LNCaP clone FGC (cell line): ENCODE data around the gene ARID3C.

Experiments
- DNase-seq: peaks from one replicate; pipeline ENCODE4 v3.0.0-alpha.2; 2011; ENCODE audit warnings: low read depth
- H3K4me3 ChIP-seq: 2 replicates; pipeline ENCODE4 v1.5.1; 2011; ENCODE audit warnings: mild to moderate bottlenecking, low read depth, low read length, control low read depth
- CTCF ChIP-seq: IDR thresholded peaks from 2 replicates; pipeline ENCODE4 v1.5.1; 2012; ENCODE audit warnings: mild to moderate bottlenecking; ENCODE audit not compliant: control insufficient read depth, insufficient read depth; ENCODE audit errors: extremely low read depth

Gene ARID3C

DNA sequence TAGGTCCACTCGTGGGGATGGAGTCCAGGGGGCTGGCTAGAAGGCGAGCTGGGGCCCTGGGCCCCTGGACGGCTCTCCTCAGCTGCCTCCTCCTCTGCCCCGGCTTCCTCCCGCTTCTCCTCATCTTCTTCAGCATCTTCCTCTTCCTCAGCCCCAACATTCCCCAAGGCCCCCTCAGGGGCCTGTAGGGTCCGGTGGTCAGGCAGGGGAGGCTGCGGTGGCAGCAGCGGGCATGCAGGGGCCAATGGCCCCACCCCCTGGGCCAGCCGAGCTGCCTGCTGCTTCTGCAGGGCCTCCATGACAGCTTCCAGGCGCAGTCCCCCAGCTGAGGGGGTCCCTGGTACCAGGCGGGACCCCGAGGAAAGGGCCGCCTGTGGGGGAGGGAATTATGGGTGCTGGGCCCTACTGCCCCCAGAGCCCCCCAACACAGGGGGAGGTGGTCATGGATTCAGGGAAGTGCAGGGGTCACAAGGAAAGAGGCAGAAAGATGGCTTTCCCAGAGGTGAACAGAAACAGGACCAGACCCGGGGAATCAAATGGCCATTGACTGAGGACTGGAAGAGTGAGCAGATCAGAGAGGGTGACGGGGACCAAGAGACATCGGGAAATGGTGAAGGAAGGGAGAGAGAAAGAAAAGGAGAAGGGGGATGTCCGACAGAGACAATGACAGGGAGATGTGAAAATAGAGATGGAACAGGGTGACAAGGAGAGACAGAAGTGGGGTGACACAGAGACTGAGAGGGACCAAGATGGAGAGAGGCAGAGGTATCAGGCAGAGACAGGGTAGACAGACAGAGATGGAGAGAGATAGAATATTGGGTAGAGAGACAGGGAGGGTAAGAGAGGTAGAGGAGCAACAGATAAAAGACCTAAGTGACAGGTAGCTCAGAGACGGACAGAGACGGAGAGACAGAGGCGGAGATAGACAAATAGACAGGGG is 880 bp downstream of the ARID3C start:
- peak overlapping the region; percentile 38 for H3K4me3 ChIP-seq
- DNase-seq: no peak
- no peak for TF ChIP-seq CTCF

- no peak overlapping the region for H3K4me3 ChIP-seq
- no peak for TF ChIP-seq CTCF
- no peak for DNase-seq
Observed at GRCh38 chr9:34625186-34625486, 3.7 kb downstream of the ARID3C start.

DNA sequence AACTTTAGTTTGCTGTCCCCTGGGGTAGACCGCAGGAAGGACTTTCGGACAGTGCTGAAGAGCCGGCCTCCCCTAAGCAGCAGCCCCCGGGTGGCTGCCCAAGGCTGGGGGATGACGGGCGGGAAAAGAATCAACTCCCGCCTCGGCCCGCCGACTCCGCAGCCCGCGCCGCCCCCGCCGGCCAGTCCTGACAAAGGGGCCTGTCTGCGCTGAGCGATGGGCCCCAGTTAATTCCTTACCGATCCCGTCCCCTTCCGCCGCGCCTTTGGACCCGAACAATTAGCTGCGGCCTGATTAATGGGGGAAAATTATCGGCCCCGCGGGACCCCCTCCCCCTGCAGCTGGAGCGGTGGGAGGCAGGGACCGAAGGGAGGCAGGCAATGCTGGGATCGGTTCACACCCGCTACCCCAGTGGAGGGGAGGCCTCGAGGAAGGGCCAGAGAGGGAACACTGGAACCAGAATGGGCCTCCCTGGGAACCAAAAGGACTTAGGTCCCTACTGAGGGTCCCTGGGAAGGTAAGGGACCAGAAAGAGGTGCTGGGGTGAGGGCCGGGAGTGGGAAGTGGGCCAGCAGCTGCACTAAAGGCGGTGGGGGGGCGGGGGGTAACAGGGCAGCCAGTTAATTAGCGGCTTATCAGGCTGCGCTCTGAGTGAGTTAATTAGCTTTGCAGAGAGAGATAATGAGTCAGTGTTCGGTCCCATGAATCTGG is 4.2 kb downstream of the ARID3C start:
- DNase-seq: no peak
- no peak for TF ChIP-seq CTCF
- no peak overlapping the region for H3K4me3 ChIP-seq

GRCh38 chr9:34623374-34624235 is 5.3 kb downstream of the ARID3C start:
- no peak for DNase-seq
- no peak for TF ChIP-seq CTCF
- no peak overlapping the region for H3K4me3 ChIP-seq

GRCh38 chr9:34620061-34620994 is 8.5 kb downstream of the ARID3C start, which contains the start of gene DCTN3:
Gene DCTN3 (minus strand): TSS chr9:34620495. CDS start chr9:34620464, 31 bp downstream.
- peak within 1 kb of the TSS; percentile 100 for H3K4me3 ChIP-seq
- DNase-seq: peak; percentile 86
- TF ChIP-seq CTCF: no peak

DNA sequence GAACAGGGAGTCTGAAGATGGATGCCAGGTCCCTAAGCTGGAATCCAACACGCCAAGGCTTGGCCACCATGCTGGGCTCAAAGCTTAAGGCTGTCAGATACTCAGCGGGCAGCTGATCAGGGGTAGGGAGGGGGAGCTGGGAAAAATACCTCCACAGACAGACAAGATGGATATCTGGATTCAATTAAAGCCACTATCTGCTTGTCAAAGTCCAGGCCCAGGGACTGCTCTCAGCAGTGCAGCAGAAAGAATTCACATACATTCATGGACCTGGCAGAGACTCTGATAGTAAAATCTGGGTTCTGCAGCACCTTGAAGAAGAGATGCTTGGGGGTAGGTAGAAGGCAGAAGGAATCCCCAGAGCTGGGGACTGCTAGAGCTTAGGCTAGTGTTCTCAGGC is 13.7 kb downstream of the ARID3C start:
- no peak overlapping the region for H3K4me3 ChIP-seq
- TF ChIP-seq CTCF: no peak
- DNase-seq: no peak
